ENCODE results near the gene LRIG1.

Gene LRIG1

DNA sequence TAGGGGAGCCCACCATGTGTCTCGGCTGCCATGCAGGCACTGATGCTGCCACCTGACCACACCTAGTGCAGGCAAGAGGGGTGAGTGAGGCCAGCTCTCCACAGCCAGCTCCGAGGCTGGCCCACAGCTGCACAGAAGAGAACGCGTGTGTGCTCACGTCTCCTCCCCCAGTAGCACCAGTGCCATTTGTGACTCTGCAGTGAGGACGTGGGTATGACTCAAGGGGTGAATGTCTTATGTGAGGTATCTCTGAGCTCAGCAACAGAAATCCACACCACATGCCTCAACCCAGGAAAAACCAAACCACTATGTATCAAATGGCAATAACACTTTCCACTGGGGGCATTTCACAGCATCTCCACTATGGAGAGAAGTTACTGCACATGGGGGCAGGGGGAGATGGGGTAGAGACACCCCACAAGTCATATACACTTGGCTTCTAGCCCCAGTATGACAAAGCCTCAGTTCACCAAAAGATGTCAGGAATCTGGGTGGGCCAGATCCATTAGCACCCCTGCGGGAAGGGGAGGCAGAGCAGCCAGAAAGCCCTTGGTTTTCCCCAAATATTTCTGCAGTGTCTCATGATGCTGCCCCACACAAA is 87.6 kb downstream of the LRIG1 start:
- no peak for DNase-seq

DNA sequence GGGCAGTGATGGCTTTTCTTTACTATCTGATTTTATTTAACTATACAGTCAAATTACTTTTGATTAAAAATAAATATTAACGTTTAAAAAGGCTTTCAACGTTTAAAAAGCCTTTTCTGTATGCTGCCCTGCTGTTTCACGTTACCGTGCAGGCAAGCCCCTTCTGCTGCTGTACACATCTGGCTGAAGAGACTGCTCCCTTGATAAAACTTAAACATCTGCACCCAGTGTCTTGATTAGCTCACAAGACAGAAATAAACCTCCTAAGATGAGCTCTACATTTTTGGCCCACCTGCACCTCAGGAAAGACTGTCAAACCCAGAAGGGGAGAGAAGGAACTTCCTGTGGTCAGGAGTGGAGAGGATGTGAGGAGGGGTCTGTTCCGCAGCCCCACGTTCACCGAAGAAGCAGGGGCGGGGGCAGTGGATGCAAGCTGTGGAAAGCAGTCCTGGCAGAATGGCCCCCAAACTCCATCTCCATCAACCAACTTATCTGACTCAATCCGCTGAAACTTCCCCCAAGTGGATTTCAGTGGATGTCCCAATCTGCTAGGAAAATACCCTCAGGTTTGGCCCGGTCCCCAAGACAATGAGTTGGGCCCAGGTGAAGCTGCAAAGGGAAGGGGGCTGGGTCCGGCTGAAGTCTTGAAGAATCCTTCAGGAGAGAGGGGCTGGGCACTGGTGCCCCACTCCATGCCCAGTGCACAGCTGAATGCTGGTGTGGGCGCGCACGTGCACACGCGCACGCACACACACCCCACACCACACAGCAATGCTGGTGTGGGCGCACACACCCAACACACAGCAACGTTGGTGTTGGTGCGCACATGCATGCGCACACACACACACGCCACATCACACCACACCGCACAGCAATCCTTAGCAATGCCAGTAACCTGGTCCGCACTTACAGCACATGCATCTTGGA is 88.6 kb downstream of the LRIG1 start:
- DNase-seq: no peak

DNA sequence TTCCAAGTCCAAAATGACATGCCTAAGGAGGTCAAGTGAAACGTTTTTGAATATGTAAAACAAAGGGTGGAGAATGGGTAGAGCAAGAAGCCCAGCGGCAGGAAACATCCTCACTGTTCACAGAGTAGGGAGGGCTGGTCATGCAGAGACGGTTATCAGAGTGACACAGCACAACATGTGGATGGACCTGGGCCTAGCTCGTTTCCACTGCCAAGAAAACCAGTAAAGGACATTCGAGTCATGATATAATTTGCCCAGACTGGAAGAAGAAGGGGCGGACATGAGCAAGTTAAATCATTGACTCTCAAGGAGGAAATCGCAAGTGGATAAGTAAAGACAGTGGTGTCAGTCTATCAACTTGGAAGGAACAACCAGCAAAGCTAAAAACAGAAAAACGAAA is 89.3 kb downstream of the LRIG1 start:
- no peak for DNase-seq

DNA sequence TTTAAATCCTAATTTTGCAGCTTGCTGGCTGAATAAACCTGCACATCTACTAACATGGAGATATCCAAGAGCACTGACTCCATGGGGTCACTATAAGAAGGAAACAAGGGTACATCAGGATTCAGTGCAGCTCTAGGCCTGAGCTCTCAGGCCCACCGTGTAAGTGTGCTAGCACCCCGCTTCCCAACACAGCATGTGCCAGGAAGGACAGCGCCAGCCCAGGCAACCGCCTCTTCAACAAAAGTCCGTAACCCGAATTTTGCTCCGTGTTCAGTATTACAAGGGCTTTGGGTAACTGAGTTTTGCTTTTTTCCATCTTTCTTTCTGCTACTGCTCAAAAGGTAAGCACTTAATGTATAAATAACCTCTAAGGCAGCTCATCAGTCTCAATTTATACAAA is 89.8 kb downstream of the LRIG1 start:
- no peak for DNase-seq

DNA sequence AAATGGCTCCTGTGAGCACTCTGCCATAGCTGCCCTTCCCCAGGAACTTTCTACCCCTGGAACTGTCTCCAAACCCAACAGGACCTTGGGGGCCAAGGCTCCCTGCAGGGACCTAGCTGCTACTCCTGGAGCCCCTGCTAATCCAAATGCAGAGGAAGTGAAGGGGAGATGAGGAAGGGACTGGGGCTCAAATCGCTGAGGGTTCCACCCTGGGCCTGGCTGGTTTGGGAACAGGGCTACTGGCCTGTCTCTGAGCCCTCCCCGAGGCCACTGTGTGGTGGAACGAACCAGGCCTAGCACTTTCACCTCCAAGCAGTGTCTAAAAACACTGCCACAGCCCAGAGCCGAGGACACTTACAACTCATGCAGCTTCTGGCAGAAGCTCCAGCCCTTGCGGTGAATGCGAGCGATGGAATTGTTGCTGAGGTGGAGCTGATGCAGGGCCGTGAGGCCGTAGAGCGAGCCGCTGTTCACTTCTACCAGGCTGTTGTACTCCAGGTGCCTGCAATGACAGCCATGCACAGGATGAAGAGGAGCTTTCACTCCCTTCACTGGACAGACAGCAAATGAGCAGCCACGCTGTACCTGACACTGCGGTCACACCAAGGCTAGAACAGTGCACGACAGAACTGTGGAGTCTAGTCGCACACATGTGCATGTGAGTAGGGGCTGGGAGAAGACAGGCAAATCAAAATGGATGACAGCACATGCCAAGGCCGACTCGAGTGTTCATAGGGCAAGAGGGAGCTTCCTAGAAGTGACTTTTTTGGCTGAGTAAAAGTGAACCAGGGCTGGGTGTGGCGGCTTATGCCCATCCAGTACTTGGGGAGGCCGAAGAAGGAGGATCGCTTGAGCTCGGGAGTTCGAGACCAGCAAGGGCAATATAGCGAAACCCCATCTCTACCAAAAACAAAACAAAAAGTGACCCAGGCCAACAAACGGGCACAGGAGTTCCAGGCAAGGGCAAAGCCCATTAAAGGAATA is 90.8 kb downstream of the LRIG1 start:
- no peak for DNase-seq

DNA sequence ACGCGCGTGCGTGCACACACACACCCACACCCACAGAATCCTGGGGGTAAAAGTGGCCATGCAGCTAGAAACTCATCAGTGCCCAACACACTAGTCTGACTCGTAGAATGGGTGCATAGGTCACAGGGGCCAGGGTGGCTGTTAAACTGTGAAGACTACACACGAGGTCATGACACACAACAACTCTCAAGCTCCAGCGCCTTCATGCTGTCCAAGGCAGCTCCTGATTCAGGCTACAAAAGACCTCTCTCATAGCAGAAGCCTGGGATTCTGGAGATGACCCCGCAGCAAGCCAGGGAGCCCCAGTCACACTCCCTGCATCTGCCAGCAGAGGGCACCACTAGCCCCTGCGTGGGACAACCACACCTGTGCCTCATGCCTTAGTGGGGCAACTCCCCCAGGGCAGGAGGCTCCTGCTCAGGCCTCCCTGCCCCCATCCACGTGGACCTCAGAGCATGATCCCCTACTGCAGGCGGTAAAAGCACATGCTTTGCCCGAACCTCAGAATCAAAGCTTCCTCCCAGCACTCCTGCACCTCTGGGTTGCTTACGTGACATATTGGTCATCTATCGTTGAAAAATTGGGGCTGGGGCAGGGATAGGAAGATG is 93.1 kb downstream of the LRIG1 start:
- no peak for DNase-seq

DNA sequence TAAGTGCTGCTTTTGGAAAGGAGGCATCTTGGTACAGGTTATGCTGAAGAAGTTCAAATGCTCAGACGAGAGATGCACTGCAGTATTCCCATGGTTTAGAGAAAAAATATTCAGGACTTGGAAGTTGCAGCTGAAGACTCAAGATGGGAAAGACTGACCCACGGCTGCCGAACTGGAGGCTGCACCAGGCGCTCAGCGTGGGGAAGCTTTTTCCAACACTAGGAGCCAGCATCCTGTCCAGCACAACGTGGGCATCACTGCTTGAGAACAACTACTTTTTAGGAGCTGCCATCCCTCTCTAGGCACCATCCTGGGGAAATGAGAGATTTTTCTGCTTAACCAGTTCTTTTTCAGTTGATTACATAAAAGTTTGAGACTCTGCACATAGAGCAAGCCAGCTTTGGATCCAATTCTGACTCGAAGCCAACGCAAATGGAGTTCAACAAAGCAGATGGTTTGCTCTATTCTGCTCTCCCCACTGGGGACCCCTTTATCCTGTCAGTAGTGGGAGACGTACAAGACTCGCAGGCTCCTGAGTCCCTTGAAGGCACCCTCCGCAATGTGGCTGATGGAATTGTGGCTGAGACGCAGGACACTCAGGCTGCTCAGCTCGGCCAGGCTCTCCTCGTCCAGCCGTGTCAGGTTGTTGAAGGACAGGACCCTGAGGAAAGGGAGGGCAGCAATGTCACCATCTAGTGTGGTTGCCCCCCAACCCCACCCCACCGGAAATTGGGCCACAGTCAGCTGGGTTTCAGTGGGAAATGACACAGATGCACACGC is 93.8 kb downstream of the LRIG1 start:
- no peak for DNase-seq

DNA sequence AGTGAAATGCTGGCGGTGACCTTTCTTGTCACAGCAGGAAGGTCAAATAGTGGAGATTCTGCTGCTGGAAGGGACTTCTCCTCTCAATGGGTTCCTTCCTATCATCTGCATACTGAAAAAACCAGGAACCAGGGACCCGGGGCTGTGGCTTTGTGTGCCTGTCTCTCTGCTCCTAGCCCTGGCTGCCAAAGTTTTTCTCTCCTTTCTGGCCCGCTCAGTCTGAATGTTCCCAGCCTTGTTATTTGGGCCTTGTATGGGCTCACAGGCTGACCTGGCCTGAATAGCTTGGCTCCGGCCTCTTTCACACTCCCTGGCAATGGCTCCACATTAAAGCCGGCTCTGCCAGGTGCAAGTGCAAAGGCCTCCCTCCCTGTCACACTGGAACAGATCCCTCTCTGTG is 94.7 kb downstream of the LRIG1 start:
- no peak for DNase-seq

DNA sequence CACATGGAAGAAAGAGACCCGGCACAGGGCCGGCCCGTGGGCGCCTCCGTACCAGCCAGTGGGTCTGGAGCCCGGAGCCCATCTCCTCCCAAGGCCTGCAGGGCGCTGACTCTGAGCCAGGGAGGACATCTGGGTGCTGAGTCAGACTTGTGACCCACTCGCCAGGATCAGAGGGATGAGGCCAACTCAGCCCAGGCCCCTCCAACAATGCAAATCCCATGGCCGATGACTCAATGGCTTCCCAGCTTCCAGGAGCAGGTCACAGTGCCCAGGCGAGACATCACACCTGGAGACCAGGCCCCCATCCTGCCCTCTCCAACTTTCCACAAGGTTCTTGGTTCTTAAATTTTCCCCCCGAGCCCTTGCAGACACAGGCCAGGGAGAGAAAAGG is 95.1 kb downstream of the LRIG1 start:
- DNase-seq: no peak

DNA sequence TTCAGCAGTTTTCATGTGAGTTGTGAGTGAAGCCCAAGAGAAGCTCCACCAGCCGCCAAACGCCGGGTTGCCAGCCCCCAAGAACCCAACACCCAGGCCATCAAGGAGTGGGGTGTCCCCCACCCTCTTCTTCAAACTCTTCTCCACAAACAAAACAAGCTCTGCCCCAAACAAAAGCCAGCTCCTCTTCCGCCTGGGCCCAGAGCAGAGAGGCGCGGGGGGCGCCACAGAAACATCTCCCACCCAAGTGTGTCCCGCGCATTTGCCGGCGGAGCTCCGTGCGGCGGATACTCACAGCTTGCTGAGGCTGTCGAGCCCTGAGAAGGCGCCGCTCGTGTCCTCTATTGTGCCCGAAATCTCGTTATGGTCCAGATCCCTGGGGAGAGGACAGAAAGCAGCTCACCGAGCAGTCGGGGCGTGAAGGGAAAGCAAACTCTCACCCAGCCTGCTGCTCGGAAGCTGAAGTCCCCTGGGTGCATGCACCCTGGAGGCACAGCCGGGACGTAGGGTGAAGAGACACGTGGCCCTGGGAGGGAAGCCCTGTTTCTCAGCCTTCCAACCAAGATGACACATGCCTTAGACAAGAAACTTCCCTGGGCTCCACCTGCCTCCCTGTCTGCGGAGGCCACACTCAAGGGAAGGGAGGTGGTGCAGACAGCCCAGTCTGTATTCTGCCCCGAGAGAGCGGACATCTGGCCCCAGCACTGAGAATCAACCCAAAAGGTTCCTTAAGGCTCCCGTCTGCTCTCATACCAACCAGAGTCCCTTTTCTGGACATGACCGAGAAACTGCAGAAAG is 95.7 kb downstream of the LRIG1 start:
- DNase-seq: no peak

DNA sequence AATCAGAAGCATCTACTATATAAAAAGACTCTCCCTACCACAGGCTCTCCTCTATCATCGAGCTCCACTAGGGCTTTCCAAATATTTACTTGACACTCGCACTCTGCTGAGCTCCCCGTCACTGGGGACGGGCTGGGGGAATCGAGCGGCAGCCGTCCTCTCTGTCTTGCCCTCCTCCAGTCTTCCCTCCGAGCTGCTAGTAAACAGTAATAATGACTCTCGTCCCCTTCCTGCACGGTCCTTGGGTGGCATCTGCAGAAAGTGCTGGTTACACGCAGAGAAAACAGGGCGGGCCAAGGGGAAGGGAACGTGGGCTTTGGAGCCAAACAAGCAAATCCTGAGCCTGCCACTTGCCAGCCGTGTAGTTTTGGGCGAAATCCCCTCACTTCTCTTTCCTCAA is 96.6 kb downstream of the LRIG1 start:
- no peak for DNase-seq

DNA sequence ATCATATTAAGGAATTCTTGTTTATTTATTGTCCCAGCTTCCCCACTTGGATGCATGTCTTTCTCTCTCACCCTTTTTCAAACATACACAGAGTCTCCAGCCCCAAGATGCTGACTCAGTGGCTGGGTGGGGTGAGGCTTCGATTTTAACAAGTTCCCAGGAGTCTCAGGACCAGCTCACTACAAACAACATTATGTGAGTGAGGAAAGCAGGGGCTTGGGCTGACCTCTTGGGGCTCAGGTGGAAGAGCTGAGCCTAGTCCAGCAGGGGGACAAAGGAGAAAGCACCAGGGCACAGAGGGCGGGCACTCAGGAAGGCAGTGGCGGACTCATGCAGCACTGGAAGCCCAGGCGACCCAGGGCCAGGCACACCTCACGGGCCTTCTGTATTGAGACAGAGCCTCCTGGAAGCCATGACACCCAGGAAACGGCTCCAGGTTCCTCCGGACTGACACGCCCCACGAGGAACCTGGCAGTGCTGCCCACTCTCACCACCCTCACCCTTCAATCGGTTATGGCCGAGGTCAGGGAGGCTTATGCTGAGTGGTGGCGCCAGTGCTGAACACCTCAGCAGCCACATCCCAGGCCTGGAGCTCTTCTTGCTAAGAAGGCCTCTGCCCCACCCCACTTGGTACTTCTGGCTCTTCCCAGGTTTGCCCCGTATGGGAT is 97.4 kb downstream of the LRIG1 start:
- no peak for DNase-seq

DNA sequence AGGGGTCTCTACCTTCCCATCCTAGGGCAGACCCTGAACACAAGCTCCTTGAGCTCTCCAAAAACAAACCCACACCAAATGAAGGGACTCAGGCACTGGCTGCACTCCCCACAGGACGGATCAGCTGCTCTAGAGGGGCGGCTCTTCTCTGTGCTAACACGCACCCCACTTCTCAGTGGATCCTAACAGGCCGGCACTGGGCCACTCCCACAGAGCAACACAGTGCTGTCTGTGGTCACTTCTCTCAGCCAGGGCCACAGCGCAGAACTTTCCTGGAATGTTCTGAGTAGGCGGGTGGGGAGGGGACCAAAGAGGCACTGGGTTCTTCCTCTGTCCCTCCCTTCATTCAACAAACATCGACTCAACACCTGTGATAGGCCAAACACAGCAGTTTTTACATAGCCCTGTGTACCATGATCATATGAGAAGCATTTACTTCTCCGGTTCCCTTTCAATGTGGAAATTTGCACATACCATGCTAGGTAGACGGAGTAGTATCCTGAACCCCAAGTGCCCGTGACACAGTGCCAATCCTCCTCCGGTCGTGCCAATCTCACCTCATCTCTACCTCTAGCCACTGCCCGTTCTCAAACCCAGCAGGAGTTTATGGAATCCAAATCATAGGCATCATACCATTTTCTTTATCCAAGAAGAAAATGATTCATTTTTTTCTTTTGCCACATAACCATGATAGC is 98.1 kb downstream of the LRIG1 start:
- DNase-seq: no peak

DNA sequence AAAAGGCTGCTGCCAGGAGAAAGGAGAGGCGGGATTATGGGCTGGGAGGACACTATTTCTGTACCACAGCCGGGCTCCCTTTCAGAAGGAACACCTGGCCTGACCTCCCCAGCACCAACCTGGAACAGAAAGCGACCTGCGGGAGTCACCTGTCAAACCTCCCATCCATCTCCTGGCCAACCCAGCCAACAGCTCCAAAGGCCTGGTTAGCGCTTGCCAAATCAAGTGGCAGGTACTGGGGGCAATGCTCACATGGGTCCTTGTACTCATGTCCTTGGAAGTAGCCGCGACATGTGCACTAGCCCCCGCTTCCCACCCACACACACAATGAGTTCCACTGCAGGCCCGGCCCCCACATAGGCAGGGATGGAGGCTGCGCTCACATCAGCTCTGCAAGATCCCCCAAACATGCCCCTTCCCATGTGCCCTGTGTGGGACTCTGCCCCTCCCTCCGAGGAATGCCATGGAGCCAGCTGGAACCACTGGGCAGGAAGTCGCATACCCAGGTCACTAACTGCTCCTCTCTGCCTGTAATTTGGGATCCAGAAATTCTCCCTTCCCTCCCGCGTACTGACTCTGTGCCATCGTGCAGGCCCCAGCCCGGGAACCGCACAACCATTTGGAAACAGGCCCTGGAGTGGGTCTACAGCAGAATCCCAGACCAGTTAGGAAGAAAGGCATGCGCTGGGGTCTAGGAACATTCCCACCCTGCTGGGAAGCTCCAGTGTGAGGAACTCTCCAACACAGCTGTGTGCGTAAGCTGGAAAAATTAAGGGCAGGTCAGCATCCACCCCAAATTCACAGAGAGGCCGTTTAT is 98.9 kb downstream of the LRIG1 start:
- no peak for DNase-seq

DNA sequence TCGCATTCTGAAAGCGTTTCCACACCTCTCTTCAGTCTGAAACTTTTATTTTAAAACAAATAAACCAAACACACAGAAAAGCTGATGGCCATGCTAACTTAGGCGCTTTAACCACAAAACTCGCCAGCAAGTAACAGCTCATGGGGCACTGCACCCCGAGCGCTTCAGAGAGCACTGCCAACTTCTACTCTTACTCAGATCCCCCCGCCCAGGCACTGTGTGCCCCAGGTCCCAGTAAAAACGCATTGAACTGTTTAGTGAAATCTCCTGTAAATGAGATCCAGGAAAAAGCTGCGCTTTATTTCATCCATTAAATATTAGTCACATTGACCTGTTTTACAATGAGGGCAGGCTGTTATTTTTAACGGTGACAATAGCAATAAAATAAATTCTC is 99.7 kb downstream of the LRIG1 start:
- DNase-seq: no peak

DNA sequence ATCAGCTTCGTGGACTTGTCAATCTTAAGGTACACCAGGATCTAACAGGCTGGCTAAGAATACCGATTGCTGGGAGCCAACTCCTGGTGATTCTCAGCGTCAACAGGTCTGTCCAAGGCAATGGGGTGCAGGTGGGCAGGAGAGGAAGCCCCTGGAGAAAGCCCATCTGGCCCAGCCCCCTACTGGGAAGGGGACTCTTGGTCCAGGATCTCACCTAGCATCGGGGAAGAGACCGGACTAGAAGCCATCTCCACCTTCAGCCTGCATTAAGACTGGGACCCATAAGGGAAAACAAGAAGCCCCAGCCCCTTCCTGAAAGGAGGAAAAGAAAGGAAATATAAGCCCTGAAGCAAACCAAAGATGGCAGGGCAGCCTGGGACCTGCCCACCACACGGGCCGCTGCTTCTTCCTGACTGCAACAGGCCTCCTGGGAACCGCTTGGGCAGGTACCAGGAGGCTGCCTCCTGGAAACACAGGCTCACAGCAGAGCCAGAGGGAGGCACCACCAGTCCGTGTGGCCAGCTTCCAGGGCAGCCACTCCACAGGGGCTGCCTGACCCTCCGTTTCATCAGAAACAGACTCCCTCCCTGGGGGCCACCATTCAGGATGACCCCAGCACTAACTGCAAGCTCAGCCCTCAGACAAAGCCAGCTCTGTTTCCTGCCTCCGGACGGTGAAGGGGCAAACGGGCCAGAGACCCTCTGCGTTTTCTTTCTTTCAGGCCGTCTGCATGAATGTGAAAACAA is 100.2 kb downstream of the LRIG1 start:
- no peak for DNase-seq

DNA sequence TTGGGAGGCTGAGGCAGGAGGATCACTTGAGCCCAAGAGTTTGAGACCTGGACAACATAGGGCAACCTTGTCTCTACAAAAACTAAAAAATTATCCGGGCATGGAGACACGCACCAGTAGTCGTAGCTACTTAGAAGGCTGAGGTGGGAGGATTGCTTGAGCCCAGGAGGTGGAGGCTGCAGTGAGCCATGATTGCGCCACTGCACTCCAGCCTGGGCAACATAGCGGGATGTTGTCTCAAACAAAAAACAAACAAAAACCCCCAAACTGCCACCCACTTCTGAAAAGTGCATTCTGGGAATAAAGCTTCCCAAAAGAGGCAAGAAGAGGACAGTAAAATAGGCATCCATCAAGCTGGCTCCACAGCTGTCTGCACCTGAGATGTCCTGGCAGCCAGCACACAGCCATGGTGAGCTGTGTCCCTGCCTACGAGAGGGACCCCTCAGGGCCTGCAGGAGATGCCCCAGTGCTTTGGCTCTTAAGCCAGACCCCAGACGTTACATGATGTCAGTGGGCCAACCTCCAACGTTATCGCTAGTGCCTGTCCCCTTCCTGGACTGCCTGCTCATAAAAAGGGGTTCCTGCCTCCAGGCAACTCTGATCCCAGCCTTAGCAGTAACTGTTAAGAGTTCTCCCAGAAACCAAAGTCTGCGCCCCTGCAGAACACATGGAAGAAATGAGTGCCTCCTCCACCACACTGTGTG is 101.1 kb downstream of the LRIG1 start:
- no peak for DNase-seq

All from NCI-H226 (cell line).